DMS53 treated with DMSO at 0.1 percent for 48 hours (cell line): ENCODE measurements around the gene PRSS27.
A peak's percentile ranks its signal among the peaks of the same experiment; 100 is the strongest.
"Not testable (repeated sequence)": the region's sequence is repeated elsewhere in the genome, so short reads cannot be mapped to it uniquely, and the experiment has no call there.

Experiments
- DNase-seq: peaks from one replicate; lab custom pipeline; 2025; ENCODE audit not compliant: unreplicated experiment; lab: John Stamatoyannopoulos, UW

The PRSS27 gene

DNA sequence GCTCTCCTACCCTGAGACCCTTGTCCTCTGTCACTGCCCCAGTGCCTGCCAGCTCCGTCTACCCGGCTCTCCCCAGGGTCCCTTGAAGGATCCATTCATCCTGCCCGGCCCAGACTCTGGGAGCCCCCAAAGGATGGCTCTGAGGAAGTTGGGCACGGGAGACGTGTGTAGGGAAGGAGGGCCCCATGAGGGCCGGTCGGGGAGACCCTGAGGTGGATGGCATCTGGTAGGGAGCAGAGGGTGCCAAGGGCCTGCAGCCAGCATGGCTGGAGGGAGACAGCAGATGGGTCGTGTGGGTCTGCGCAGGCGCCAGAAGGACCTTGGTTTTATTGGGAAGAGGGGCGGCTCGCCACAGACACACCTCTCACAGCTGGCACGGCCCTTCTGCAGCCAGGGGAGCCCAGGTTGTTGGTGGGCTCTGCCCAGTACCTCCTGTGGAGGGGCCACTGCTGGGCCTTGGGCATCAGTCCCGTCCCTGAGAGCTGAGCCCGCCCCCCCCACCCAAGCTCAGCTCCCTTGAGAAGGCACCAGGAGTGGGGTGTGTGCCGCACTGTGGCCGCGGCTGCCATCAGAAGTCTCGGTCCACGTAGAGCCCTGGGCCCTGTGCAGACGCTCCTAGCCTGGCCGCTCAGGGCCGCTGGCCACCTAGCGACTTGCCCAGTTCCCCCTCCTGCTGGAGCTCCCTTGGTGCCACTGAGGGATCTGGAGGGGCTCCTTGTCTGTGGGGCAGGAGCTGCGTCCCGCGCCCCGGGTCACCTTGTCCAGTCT is 21.7 kb downstream of the PRSS27 start:
- no peak for DNase-seq

- DNase-seq = no peak
Measured at GRCh38 chr16:2697401-2697948, 22.5 kb downstream of the PRSS27 start.

DNA sequence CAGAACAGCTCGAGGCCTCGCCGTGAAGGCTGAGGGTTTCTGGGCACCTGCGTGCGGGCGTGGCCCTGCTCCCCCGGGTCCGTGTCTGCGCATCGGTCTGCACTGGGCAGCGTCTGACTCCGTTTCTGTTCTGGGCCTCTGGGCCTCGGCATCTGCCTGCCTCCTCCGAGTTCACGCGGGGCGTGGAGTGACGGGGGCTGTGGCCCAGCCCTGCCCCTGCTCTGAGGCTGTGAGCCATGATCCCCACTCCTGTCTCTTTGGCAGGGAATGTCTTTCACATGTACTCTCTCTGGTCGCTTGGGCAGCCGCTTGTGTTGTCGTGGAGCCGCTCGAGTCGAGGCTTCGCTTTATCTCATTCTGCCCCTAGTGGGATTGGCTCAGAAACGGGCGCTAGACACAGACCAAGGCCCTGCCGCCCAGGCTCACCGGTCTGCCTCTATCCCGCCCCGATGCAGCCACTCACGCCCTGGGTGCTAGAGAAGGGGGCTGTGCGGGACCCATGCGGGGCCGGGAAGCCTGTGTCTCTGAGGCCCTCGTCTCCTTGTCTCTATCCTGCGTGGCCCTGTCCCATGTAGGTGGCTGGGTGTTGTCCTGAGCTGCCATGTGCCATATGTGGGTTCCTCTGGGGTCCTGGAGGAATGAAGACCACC is 23.3 kb downstream of the PRSS27 start:
- not testable (repeated sequence) for DNase-seq

DNA sequence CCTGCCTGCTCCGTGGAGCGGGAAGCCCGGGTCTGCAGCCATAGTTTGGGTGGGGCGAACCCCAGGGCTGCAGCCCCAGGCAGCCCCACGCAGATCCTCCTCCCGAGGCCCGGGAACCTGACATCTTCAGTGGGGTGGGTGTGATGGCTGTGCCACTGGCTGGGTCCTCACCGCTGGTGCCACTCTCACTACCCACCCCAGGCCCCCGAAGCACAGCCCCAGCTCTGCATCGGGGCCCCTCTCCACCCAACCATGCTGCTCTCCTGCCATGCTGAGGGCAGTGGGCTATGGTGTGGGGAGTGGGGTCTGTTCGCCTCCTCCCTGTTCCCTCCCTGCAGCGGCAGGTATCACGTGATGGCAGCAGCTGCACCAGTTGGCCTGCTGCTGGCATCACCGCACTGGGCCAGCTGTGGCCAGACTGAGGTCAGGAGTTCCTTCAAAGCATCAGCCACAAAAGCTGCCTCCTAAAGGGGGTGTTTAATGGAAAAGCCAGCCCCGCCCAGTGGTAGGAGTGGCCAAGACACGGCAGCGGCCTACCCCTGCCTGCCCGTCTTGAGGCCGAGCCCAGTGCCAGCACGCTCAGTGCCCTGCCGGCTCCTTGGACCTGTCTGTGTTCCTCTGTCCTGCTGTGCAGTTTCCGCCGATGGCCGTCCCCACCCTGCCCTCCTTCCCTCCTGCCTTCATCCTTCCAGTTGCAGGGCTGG is 26.9 kb downstream of the PRSS27 start:
- DNase-seq = no peak

DNA sequence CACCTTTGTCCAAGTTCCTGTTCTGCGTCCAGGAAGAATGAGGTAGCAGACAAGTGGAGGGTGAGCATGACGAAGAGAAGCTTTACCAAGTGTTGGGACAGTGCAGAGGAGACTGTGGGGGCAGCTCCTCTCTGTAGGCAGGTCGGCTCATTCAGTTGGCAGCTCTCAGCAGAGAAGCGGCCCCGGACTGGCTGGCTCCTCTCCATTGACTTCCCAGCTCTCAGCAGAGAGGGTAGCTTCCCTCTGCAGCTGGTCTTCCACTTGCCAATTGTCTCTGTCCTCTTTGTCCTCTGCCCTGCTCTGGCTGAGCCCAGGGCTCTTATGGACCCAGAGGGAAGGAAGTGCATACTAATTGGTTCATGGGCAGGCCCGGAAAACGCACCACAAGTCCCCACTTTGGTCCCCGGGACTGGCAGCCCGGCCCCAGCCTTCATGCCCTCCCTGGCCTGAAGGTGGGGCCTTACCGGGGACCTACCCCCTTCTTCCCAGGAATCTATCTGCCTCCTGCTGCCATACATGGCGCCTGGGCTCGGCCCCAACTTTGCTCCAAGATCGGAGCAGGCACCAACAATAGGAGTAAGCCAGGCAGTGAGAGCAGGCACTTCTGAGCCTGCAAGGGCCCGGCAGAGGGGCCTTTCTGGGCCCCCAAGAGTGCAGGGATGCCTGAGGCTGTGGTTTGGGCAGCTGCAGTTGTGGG is 27.6 kb downstream of the PRSS27 start:
- no peak for DNase-seq

- no peak for DNase-seq
Measured at GRCh38 chr16:2691491-2692248, 28.4 kb downstream of the PRSS27 start.

GRCh38 chr16:2690852-2691251 is 29.2 kb downstream of the PRSS27 start:
- DNase-seq = no peak

DNA sequence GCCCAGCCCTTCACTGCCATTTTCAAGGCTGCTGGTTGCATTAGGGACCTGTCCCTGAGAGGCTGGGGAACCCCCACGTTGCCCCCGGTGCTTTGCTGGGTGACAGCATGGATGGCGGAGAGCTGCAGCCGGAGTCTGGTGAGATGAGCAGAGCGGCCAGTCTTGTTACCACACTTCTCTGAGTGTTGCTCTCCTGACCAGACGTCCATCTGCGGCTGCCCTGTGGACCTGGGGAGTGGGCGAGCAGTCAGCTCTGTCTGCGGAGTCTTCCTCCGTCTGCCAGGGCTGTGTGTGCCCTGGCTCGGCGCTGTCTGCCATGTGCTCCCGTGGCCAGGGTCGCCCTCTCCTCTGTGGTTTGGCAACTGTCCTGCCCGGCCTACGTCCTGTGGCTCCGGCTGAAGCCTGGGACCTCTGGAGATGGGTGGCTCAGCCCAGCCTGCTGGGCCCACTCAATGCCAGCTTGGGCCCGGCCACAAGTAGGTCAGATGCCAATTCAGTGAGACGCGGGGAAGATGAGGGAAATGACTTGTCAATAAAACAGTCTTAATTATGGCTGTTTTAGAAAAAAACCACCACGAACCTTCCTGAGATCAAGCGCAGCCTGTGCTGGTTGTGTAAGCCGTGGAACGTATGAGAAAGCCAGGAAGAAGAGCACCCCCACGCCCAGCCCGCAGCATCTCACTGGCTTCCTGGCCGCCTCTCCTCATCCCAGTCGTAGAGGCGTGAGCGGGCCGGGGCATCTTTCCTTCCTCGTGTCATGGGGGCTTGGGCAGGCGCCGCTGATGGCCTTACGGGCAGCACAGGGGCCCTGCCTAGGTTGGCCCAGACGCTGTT is 29.8 kb downstream of the PRSS27 start:
- DNase-seq = no peak

- not testable (repeated sequence) for DNase-seq
Measured at GRCh38 chr16:2689422-2689821, 30.6 kb downstream of the PRSS27 start.

- no peak for DNase-seq
Measured at GRCh38 chr16:2687531-2688308, 32.3 kb downstream of the PRSS27 start.

- DNase-seq = no peak
Measured at GRCh38 chr16:2686912-2687507, 33.0 kb downstream of the PRSS27 start.

- not testable (repeated sequence) for DNase-seq
Measured at GRCh38 chr16:2686075-2686474, 33.9 kb downstream of the PRSS27 start.

GRCh38 chr16:2683041-2683440 is 37.0 kb downstream of the PRSS27 start:
- DNase-seq = not testable (repeated sequence)

DNA sequence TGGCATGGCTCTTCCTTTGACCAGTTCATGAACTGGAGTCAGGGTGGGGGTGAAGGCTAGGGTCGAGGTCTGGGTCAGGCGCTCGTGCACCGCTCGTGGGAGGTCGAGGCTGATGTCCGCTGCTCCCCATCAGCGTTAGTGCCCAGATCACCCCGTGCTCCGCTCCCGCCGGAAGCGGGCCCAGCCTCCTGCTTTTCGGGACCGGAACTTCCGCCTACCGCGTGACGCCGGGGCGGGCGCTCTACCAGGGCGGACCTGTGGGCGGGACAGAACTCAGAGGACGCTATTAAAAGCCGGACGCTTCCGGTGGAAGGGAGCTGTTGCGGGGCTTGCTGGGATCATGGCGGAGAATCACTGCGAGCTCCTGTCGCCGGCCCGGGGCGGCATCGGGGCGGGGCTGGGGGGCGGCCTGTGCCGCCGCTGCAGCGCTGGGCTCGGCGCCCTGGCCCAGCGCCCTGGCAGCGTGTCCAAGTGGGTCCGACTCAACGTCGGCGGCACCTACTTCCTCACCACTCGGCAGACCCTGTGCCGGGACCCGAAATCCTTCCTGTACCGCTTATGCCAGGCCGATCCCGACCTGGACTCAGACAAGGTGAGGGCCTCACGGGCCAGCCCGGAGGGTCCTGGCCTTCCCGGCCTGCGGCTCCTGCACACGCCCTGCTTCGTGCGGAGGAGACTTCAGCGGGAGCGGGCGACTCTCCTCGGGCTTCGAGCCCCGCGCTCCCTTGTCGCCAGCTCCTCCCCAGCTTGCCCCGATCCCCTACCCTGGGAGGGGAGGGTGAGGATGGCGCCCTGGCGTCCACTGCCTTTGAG is 37.6 kb downstream of the PRSS27 start, which contains the start of gene KCTD5:
TSS of gene KCTD5 (plus strand) at position 315 of the 813 bp plus-strand sequence. CDS start at position 341, 26 bp downstream.
- DNase-seq = peak; percentile 78

DNA sequence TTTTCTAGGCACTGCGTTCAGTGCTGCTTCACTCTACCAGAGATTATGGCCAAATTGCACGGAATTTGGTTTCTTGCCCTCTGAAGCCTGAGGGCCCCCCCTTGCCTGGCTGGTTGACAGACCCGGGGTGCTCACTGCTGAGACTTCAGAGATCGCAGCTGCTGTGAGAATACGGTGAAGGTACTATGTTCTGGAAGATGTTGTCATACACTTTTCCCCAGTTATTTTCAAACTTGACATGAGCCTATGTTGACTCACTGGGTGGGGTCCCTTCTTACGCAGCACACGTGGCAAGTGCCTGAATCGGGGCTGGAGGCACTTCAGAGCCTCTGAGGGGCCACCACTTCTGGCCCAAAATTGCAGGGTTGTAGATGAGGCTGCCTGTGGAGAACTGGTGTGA is 39.7 kb downstream of the PRSS27 start:
- not testable (repeated sequence) for DNase-seq

GRCh38 chr16:2679902-2680301 is 40.1 kb downstream of the PRSS27 start:
- not testable (repeated sequence) for DNase-seq
